Pancreas (tissue), 10 donors: ENCODE measurements around the gene MLLT10. TPM values are rescaled to one million over a fixed set of nuclear protein-coding genes. Genes with fewer than 3 reads are reported as not detected.

Source experiments
- ATAC-seq, 4 donors: fragments of 200-7000 bp; cut with Tn5 transposase; one replicate each; pipeline versions ENCODE4 v1.8.0 to v1.9.1; 2020; ENCODE audit warnings: mild to moderate bottlenecking in 4 of 4, moderate library complexity in 4 of 4
- DNase-seq, 6 donors: peaks; one replicate each; pipeline ENCODE4 v3.0.0-alpha.2; 2020
- FAIRE-seq: peaks from 2 replicates; lab custom pipeline; 2012; peaks lifted over from hg19 to GRCh38; lab: Jason Lieb, UNC
- H3K27ac ChIP-seq, 4 donors: fragments of 200-600 bp; sonication (generic); 1 replicate in 3 of 4; 2 replicates in 1 of 4; pipeline versions ENCODE4 v1.5.0 to v1.8.0; 2020
- H3K27me3 ChIP-seq, 4 donors: fragments of 200-600 bp; one replicate each; pipeline ENCODE4 v1.8.0; 2021
- H3K36me3 ChIP-seq, 3 donors: fragments of 200-600 bp; sonication (generic) in 1 of 3; one replicate each; pipeline versions ENCODE4 v1.5.0 to v1.8.0; 2020 to 2021
- H3K4me1 ChIP-seq, 3 donors: fragments of 200-600 bp; one replicate each; pipeline ENCODE4 v1.8.0; 2021
- H3K4me3 ChIP-seq, 4 donors: fragments of 200-600 bp; sonication (generic) in 2 of 4; one replicate each; pipeline versions ENCODE4 v1.5.0 to v1.8.0; 2020 to 2021
- H3K9me3 ChIP-seq, 4 donors: fragments of 200-600 bp; one replicate each; pipeline ENCODE4 v1.8.0; 2021
- WGBS, 2 donors: extraction: QIAGEN DNeasy Blood & Tissue Kit; methylation state at CpG; one replicate each; pipeline ENCODE4 v1.1.7; 2013; 5-methylcytosine and 5-hydroxymethylcytosine counted together
- intact Hi-C, 3 donors: fragments of 100-400 bp; cut with DNase I; formaldehyde crosslinking; loops; one replicate each; pipeline versions ENCODE4 v1.11.1 to v1.14.2; 2022
- polyA plus RNA-seq, 2 donors: library from polyadenylated mRNA; stranded (reverse); fragments of 200-250 nt; gene quantifications; one replicate each; pipeline ENCODE4 v1.2.3, GENCODE V29; 2013
- total RNA-seq, 6 donors: library from RNA; stranded (reverse); fragmentation: NEBNext Ultra II Directional in 4 of 6; extraction: Animal tissue kit (Norgen Biotek cat#: 25700) in 4 of 6; gene quantifications; one replicate each; pipeline versions ENCODE4 v1.2.1 to v1.2.4, GENCODE V29; 2021 to 2023
- TF ChIP-seq, protein P1 (sequence below), 4 donors: fragments of 200-600 bp; sonication (generic) in 3 of 4; IDR thresholded peaks; one replicate each; pipeline versions ENCODE4 v1.5.0 to v1.8.0; 2021; ENCODE audit warnings: antibody characterized with exemption in 4 of 4
- donor health status: healthy with polysubstance abuse.
- donor health status: DM: no; HTN: no; CAD: no; lungs with moderate emphysema.
- donor health status: DM: no; HTN: no; CAD: no.
- donor health status: control.
- donor health status: control.
- donor health status: Bipolar disorder and iron deficiency.
- donor health status: DM: yes; HTN: yes; CAD: no.
- donor health status: DM: no; HTN: no; CAD: no.
- donor health status: DM: no; HTN: no; CAD: no.
- donor health status: DM: yes; HTN: yes; CAD: no.

Gene MLLT10
- total and polyA plus RNA-seq, 8 donors, result 10.7 to 25.1 (median 15.0) TPM

DNA sequence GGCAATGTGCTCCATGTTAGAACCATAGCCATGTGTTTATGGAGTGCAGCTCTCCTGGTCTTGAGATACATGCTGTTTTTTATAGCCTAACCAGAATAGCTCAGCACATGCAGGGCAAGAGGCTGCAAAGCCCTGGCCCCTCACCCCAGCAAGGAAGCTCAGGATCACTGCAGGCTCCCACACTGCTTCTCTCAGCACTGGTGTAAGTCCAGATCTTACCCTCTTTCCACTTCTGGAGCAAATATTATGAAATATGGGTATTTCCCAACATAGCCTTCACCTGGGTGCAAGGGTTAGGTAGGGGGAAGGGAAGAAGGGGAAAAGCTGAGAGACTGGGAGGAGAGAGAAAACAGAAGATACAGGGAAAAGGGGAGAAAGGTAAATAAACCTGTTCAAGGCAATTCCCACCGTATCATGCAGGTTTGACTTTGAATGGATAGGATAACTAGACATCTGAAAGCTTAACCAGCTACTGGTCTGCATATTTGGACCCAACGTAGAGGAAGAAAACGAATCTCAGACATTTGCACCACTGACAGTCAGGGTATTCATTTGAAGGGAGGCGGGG is 28.2 kb upstream of the MLLT10 start:
- FAIRE-seq (no peak), ATAC-seq (peak in 1 of 4 donors; percentile 10), DNase-seq (no peak)
- no peak overlapping the region for H3K4me3 ChIP-seq
- H3K27ac ChIP-seq, result no peak overlapping the region
- no peaks in the 10 kb centered on the region for H3K36me3 ChIP-seq
- no peaks in the 10 kb centered on the region for H3K4me1 ChIP-seq
- TF ChIP-seq, protein P1, sequence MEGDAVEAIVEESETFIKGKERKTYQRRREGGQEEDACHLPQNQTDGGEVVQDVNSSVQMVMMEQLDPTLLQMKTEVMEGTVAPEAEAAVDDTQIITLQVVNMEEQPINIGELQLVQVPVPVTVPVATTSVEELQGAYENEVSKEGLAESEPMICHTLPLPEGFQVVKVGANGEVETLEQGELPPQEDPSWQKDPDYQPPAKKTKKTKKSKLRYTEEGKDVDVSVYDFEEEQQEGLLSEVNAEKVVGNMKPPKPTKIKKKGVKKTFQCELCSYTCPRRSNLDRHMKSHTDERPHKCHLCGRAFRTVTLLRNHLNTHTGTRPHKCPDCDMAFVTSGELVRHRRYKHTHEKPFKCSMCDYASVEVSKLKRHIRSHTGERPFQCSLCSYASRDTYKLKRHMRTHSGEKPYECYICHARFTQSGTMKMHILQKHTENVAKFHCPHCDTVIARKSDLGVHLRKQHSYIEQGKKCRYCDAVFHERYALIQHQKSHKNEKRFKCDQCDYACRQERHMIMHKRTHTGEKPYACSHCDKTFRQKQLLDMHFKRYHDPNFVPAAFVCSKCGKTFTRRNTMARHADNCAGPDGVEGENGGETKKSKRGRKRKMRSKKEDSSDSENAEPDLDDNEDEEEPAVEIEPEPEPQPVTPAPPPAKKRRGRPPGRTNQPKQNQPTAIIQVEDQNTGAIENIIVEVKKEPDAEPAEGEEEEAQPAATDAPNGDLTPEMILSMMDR (IDR thresholded peaks at IDR 0.05), result no peak
- WGBS, 2 donors, result 73 to 75% methylated on average over 4 of the region's 4 CpGs
- no peaks in the 10 kb centered on the region for H3K27me3 ChIP-seq
- H3K9me3 ChIP-seq, result no peaks in the 10 kb centered on the region
- intact Hi-C loops, result no loop called here

DNA sequence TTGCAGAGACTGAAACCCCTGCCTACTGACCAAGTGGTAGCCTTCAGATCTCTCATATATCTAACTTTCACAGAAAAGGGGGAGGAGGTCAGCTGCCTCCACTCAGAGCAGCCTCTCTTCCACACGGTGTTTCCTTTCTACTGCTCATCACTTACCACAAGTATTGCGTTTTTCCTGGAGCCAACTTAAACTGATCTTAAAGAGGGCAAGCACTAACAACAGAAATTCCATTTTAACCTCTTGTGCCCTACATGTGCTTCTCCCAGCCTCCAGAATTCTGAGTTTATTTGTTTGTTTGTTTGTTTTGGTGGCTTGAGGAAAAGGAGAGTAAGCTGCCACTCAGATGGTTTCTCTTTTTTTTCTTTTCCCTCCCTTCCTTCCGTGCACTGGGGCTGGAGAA is 27.7 kb upstream of the MLLT10 start:
- intact Hi-C loops, result no loop called here
- ATAC-seq (no peak), DNase-seq (no peak), FAIRE-seq (no peak)
- no peak overlapping the region for H3K4me3 ChIP-seq
- no peaks in the 10 kb centered on the region for H3K27me3 ChIP-seq
- no peaks in the 10 kb centered on the region for H3K4me1 ChIP-seq
- no peaks in the 10 kb centered on the region for H3K36me3 ChIP-seq
- WGBS, 2 donors, result 76 to 77% methylated on average over 3 of the region's 3 CpGs
- TF ChIP-seq, protein P1 (IDR thresholded peaks at IDR 0.05), result no peak
- no peaks in the 10 kb centered on the region for H3K9me3 ChIP-seq
- H3K27ac ChIP-seq, result no peak overlapping the region

DNA sequence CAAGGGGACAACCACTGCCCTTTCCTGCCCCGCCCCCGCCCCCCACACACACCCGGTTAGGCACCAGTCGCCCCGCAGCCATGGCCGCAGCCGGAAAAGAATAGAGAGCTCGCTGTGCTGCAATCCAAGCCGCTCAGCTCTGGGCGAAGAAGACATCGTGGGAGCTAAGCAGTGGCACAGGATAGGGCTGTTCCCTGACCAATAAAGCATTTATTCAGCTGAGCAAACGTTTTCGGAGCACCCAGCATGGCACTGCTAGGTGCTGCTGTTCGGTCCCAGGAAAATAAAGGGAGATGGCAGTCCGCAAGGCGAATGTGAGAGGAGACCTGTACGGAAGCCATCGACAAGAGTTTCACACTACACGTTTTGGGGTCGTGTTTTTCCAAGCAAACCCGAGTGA is 26.9 kb upstream of the MLLT10 start:
- no peak for FAIRE-seq
- ATAC-seq, result no peak
- no peaks in the 10 kb centered on the region for H3K9me3 ChIP-seq
- TF ChIP-seq, protein P1 (IDR thresholded peaks at IDR 0.05), result no peak
- H3K27ac ChIP-seq, result no peak overlapping the region
- no peak for DNase-seq
- no peaks in the 10 kb centered on the region for H3K4me1 ChIP-seq
- WGBS, 2 donors, result 87 to 89% methylated on average over 21 of the region's 21 CpGs
- no peaks in the 10 kb centered on the region for H3K27me3 ChIP-seq
- H3K36me3 ChIP-seq, result no peaks in the 10 kb centered on the region
- intact Hi-C loops, result no loop called here
- no peak overlapping the region for H3K4me3 ChIP-seq

DNA sequence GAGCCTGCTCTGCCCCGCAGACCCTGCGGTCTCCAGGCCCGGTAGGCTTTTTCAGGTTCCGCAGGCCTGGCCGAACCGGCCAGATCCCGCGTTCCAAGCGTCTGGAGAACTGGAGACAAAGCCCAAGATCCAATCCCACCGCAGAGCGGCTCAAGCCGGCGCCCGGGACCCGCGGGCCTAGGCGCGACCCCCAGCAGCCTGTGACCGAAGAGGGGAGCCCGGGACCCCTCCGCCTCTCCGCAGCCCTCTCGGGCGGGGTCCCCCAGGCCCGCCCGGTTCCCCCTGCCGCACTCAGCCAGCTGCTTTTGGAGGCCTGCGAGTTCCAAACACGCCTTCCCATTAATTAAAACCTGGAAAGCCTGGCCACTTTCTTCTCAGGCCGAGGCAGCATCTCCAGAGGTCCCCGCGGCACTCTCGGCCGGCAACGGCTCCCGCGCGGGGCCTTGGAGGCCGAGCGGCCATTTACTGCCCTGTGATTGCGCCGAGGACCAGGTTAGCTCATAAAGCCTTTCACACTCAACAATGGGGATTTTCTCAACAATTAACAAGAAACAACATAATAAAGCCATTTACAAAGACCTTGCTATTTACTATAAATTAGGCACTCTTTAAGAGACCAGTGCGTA is 25.2 kb upstream of the MLLT10 start:
- WGBS, 2 donors, result 90 to 93% methylated on average over 43 of the region's 43 CpGs
- TF ChIP-seq, protein P1 (IDR thresholded peaks at IDR 0.05), result no peak
- Histone ChIP-seq H3K27ac (no peak overlapping the region), H3K36me3 (no peaks in the 10 kb centered on the region), H3K4me3 (no peak overlapping the region), H3K9me3 (no peaks in the 10 kb centered on the region), H3K27me3 (no peaks in the 10 kb centered on the region), H3K4me1 (no peaks in the 10 kb centered on the region)
- intact Hi-C loops, result no loop called here
- ATAC-seq (no peak), FAIRE-seq (no peak), DNase-seq (peak in 1 of 6 donors; percentile 59)
